Activated gamma-delta T cell (primary cell): ENCODE results near the gene CDK14.

Experiments used
- DNase-seq: peaks from one replicate; lab custom pipeline; 2025; lab: John Stamatoyannopoulos, UW

CDK14 gene

DNA sequence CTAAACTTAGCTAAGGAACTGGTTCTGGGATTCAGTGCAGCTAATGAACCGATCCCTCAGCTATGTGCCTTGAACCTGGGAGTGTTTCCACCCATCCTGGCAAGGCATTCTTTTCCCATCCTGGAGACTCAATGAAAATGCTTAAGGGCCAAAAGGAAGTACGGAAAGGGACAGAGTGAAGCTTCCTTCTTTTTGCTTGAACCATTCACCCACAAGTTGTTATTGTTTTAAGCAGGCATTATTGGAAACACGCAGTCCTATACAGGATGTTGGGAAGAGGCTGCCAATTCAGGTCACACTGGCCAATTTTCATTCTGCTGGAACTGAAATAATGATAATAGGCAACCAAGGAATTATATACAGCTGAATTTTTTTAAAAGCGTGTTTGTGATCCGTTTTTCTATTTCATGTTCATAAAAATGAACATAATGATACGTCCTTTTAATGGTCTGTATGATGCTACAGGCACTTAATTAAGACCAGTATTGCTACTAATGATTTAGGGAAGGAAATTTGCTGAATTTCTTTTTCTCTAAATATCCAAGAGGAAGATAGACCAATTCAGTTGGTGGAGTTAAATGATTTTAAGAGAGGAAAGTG is 610.3 kb downstream of the CDK14 start:
- DNase-seq: no peak

- DNase-seq: no peak
Observed at GRCh38 chr7:91212582-91212981, 616.5 kb downstream of the CDK14 start.

DNA sequence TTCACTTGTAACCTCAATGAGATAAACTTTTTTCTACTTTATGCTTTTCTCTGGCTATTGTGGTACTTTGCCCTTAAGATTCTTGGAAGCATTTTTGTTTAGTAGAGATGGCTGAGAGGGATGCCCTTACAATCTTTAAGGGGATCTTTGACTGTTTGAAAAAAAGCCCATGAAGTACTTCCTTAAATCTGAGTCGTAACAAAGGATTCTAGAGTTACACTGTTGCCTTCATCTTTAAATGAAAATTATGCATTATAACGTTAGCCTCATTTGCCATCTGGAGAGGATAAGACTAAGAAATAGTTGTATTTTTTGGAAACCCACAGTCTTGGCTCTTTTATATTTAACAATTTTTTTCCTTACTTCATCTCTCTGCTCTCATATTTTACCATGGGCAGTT is 630.3 kb downstream of the CDK14 start:
- DNase-seq: no peak

- no peak for DNase-seq
Observed at GRCh38 chr7:91228327-91228726, 632.2 kb downstream of the CDK14 start.

DNA sequence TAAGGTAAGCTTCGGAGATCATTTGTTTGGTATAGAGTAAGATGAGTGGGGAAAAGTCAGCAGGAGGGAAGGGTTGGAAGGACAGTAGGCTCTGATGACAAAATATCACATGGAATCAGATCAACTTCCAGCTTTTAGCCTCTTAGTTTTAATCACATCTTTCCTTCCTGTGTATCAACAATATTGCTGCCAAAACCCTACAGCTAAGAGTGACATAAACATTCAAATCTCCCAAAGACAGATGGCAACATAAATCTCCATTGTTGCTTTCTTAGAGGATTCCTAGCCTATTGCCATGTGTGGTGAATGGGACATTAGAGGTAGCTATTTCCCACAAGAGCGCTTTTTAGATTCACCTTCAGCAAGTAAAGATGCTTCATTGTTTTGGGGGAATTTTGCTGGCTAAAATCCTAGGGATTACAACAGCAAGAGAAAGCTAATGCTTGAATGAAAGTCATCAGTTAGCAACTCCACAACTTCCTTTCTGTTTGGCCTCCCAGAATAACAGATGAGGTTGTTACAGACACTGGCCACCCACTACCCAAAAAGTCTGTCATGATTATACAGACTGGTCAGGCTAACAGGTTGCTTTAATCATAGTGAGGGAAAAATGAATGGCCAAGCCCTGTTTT is 632.9 kb downstream of the CDK14 start:
- no peak for DNase-seq

GRCh38 chr7:91230100-91230499 is 634.0 kb downstream of the CDK14 start:
- DNase-seq: no peak

GRCh38 chr7:91230503-91230902 is 634.4 kb downstream of the CDK14 start:
- DNase-seq: no peak

GRCh38 chr7:91233212-91233611 is 637.1 kb downstream of the CDK14 start:
- no peak for DNase-seq

DNA sequence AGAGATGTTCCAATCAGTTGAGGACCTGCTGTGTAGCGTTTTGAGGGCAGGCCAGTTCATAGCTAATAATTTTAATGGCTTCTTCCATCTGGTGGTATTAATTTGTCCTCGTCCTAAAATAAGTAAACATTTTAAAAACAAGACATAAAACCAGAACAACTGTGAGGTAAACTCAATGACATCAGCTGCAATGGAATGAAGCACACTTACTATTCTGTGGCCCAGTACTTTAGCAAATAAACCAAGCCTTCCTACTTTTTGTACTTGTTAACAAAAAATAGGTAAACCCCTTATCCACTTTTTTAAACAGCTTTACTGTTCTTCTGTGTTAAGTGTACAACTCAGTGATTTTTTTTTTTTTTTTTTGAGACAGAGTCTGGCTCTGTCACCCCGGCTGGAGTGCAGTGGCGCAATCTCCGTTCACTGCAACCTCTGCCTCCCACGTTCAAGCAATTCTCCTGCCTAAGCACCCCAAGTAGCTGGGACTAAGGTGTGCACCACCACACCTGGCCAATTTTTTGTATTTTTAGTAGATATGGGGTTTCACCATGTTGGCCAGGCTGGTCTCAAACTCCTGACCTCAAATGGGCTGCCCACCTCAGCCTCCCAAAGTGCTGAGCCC is 639.2 kb downstream of the CDK14 start:
- DNase-seq: no peak

- no peak for DNase-seq
Observed at GRCh38 chr7:91239171-91239604, 643.1 kb downstream of the CDK14 start.

DNA sequence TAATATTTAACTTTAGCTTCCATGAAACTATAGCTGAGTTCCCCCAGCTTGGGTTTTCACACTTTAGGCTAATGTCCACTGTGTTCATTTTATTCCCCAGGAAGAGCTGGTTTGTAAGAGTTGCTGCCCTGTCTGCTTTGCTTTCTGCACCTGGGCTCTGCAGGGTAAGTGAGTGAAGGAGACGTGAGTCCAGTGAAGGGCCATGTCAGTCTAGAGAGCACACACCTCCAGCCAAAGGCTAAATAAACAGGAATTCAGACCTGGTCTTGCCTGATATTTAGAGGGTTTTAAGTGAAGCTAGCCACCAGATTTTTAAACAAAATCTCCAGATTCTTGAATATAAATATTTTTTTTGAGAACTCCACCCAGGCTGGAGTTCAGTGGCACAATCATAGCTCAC is 643.7 kb downstream of the CDK14 start:
- DNase-seq: no peak

GRCh38 chr7:91240376-91240941 is 644.3 kb downstream of the CDK14 start:
- DNase-seq: no peak

DNA sequence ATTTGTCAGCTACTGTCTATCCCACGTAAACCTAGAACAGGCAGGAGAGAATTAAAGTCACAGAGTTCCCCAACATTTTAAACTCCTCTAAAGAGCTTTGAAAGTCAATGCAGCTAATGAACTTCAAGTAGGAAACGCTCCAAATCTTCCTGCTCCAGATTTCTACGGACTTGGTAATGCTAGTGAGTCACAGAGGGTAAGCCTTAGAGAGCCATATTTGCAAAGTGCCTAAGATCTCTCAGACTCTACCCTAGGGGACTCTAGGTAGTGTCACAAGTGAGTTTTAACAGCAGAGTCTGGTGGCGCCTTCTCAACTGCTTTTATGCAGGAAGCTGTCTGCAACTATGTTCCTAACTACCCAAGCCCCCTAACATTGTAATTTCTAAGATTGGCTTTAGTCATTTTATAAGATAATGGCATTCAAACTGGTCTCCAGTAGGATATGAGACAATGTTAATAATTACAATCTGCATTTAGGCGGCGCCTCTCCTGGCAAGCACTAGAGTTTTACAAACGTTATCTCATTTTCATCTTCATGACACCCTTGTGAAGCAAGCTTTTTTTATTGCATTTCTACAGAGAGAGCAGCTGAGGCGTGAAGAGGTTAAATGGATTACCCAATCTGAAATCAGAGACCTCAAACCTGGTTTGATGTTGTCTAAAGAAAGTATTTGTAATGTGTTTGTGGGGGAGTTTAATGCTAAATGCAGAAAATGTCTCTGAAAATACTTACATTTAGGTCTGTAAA is 646.1 kb downstream of the CDK14 start:
- no peak for DNase-seq

DNA sequence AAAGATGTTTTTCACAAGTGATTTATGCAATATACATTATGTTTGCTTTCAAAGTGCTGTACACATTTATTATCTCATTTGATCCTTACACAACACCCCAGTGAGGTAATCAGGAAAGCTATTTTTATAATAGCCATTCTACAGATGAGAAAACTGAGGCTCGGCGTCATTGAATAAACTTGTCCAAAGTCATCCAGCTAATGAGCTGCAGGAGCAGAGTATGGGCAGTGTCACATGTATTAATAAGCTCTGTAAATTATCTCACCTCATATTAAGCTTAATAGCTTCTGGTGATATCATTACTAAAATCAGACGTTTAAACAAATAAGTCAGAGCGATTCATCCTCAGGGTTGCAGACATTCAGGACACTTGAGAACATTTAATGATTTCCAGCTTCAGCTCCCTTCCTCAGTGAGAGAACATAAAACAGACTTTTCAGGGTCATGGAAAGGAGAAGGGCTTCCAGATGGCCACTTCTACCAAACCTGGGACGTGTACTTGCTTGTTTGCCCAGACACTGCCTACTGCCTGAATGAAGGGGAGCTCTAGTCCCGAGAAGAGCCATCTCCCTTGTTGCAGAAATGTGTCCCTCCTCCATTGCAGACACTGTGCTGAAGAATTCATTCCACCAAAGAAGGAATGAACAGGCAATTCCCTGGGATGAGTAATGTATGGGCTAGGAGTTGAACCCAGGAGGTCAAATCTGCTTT is 647.6 kb downstream of the CDK14 start:
- DNase-seq: no peak

GRCh38 chr7:91247500-91247899 is 651.4 kb downstream of the CDK14 start:
- no peak for DNase-seq

- DNase-seq: no peak
Observed at GRCh38 chr7:91248996-91249395, 652.9 kb downstream of the CDK14 start.

GRCh38 chr7:91249506-91250233 is 653.5 kb downstream of the CDK14 start:
- DNase-seq: no peak

GRCh38 chr7:91250706-91251105 is 654.6 kb downstream of the CDK14 start:
- DNase-seq: no peak

GRCh38 chr7:91251877-91252276 is 655.8 kb downstream of the CDK14 start:
- DNase-seq: no peak
